Neutrophil (primary cell): ENCODE data around the gene GJA8.
"Not testable (repeated sequence)": the region's sequence is repeated elsewhere in the genome, so short reads cannot be mapped to it uniquely, and the experiment has no call there.

ENCODE experiments used
- H3K27ac ChIP-seq: fragments of 200-600 bp; sonication (generic); 2 replicates; pipeline ENCODE4 v1.5.1; 2016; ENCODE audit warnings: mild to moderate bottlenecking, moderate library complexity
- H3K27me3 ChIP-seq: fragments of 200-600 bp; sonication (generic); 2 replicates; pipeline ENCODE4 v1.6.0; 2016; ENCODE audit warnings: mild to moderate bottlenecking
- H3K36me3 ChIP-seq: fragments of 200-600 bp; sonication (generic); 2 replicates; pipeline ENCODE4 v1.5.1; 2017
- H3K4me1 ChIP-seq, 2 experiments: fragments of 200-600 bp in 1 of 2; sonication (generic) in 1 of 2; 1 replicate in 1 of 2; 2 replicates in 1 of 2; pipeline versions ENCODE4 v1.5.1 to v1.6.1; 2013 to 2016; ENCODE audit warnings: low read depth in 1 of 2, low read length in 1 of 2, mild to moderate bottlenecking in 1 of 2, moderate library complexity in 1 of 2; ENCODE audit not compliant: control insufficient read depth in 1 of 2, insufficient read depth in 1 of 2
- H3K4me3 ChIP-seq, 2 experiments: fragments of 200-600 bp in 1 of 2; sonication (generic) in 1 of 2; 1 replicate in 1 of 2; 2 replicates in 1 of 2; pipeline ENCODE4 v1.5.1; 2013 to 2016; ENCODE audit warnings: low read depth in 1 of 2, low read length in 1 of 2, mild to moderate bottlenecking in 1 of 2, moderate library complexity in 1 of 2
- H3K9me3 ChIP-seq: fragments of 200-600 bp; sonication (generic); 2 replicates; pipeline ENCODE4 v1.5.1; 2016
- TF ChIP-seq, protein P1 (sequence below): fragments of 200-600 bp; sonication (generic); IDR thresholded peaks from 2 replicates; pipeline ENCODE4 v1.5.1; 2016; ENCODE audit warnings: antibody characterized with exemption

The GJA8 gene

GRCh38 chr1:147912553-147912952 is 10.0 kb downstream of the GJA8 start:
- H3K27ac ChIP-seq = no peak overlapping the region
- TF ChIP-seq, protein P1, sequence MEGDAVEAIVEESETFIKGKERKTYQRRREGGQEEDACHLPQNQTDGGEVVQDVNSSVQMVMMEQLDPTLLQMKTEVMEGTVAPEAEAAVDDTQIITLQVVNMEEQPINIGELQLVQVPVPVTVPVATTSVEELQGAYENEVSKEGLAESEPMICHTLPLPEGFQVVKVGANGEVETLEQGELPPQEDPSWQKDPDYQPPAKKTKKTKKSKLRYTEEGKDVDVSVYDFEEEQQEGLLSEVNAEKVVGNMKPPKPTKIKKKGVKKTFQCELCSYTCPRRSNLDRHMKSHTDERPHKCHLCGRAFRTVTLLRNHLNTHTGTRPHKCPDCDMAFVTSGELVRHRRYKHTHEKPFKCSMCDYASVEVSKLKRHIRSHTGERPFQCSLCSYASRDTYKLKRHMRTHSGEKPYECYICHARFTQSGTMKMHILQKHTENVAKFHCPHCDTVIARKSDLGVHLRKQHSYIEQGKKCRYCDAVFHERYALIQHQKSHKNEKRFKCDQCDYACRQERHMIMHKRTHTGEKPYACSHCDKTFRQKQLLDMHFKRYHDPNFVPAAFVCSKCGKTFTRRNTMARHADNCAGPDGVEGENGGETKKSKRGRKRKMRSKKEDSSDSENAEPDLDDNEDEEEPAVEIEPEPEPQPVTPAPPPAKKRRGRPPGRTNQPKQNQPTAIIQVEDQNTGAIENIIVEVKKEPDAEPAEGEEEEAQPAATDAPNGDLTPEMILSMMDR = no peak
- no peaks in the 10 kb centered on the region for H3K9me3 ChIP-seq
- H3K27me3 ChIP-seq = peaks cover 23% of the 10 kb centered on the region
- H3K4me3 ChIP-seq = no peak overlapping the region
- no peaks in the 10 kb centered on the region for H3K4me1 ChIP-seq
- H3K36me3 ChIP-seq = no peaks in the 10 kb centered on the region

- no peak overlapping the region for H3K4me3 ChIP-seq
- H3K36me3 ChIP-seq = no peaks in the 10 kb centered on the region
- H3K4me1 ChIP-seq = no peaks in the 10 kb centered on the region
- no peaks in the 10 kb centered on the region for H3K9me3 ChIP-seq
- TF ChIP-seq, protein P1 = no peak
- H3K27me3 ChIP-seq = peaks cover 24% of the 10 kb centered on the region
- H3K27ac ChIP-seq = no peak overlapping the region
Measured at GRCh38 chr1:147913362-147913942, 10.9 kb downstream of the GJA8 start.

DNA sequence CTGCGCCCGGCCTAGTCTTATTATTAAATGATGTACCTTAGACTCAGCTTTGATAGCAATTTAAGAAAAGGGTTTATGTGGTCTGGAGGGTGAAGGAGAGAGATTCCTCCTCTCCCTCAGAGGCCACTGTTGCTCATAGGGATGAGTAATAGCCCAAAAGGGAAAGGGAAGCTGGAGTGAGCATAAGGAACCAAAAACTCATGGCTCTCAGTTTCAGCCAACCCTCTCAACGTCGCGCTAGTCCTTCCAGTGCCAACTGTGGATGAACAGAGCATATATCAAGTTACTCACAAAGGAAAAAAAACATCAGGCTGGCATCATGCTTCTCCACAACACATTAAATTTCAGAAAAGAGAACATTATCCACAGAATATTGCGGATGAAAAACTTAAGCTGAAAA is 17.3 kb downstream of the GJA8 start:
- H3K27ac ChIP-seq = no peak overlapping the region
- no peak overlapping the region for H3K4me3 ChIP-seq
- H3K36me3 ChIP-seq = no peaks in the 10 kb centered on the region
- peaks cover 27% of the 10 kb centered on the region for H3K27me3 ChIP-seq
- TF ChIP-seq, protein P1 = no peak
- H3K4me1 ChIP-seq = no peaks in the 10 kb centered on the region
- no peaks in the 10 kb centered on the region for H3K9me3 ChIP-seq

GRCh38 chr1:147924813-147925212 is 22.2 kb downstream of the GJA8 start:
- no peaks in the 10 kb centered on the region for H3K36me3 ChIP-seq
- peaks cover 3% of the 10 kb centered on the region for H3K27me3 ChIP-seq
- no peak overlapping the region for H3K4me3 ChIP-seq
- H3K9me3 ChIP-seq = no peaks in the 10 kb centered on the region
- TF ChIP-seq, protein P1 = no peak
- peaks cover 3 to 4% of the 10 kb centered on the region in 2 experiments for H3K4me1 ChIP-seq
- H3K27ac ChIP-seq = no peak overlapping the region

- H3K9me3 ChIP-seq, H3K36me3 ChIP-seq, H3K27me3 ChIP-seq, H3K27ac ChIP-seq, H3K4me3 ChIP-seq, H3K4me1 ChIP-seq: not testable (repeated sequence)
Measured at GRCh38 chr1:147927215-147927614, 24.6 kb downstream of the GJA8 start.

DNA sequence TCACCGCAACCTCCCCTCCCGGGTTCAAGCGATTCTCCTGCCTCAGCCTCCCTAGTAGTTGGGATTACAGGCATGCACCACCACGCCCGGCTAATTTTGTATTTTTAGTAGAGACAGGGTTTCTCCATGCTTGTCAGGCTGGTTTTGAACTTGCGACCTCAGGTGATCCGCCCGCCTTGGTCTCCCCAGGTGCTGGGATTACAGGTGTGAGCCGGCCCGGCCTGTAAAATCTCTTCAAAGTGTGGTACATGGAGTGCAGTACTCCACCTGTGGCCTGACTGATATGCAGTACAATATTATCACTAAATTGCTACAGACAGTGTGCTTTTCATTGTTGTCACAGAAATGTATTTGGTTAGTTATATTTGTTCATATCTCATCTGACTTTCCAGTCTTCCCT is 25.1 kb downstream of the GJA8 start:
- not testable (repeated sequence) for H3K27ac ChIP-seq, H3K36me3 ChIP-seq, H3K4me3 ChIP-seq, H3K4me1 ChIP-seq, H3K9me3 ChIP-seq, H3K27me3 ChIP-seq

DNA sequence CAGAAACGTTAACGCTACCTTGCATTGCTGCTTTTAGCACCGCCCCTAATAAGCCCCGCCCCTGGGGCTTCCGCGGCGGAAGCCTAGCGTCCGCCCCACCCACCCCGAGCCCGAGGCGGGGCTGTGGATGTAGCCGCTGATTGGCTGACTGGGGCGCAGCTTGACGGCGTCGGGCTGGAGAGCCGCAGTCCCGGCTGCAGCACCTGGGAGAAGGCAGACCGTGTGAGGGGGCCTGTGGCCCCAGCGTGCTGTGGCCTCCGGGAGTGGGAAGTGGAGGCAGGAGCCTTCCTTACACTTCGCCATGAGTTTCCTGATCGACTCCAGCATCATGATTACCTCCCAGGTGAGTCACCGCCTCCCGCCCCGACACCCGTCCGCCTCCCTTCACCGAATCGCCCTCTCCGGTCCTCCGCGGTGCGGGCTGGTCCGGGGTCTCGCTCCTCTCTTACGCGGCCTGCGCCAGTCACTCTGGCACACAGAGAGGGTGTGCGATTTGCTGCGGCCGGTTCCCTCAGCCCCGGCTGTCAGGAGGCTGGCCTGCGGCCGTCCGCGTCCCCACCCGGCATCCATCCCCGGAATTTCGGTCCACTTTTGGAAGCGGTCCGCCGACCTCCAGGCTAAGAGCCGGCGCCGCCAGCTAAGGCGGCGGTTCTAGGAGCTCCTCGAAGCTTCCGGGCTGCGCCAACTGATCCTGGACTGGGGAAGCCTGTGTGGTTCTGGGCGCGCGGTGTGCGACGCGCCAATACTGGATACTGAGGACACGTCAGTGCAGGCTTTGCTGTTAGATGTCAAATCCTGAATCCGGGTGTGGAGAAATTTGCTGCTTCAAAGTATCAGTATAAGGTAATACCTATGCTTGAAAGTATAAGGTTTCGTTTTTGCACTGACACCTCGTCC is 25.9 kb downstream of the GJA8 start, which contains the start of gene GPR89B:
Gene GPR89B (plus strand): TSS at position 185 of the 897 bp plus-strand sequence. CDS start 117 bp downstream, at position 302.
- H3K9me3 ChIP-seq, H3K27me3 ChIP-seq, H3K4me1 ChIP-seq, H3K36me3 ChIP-seq: not testable (repeated sequence)
- peak within 1 kb of the TSS; percentile 78 to 81 for H3K4me3 ChIP-seq
- H3K27ac ChIP-seq = peak within 1 kb of the TSS; percentile 39

GRCh38 chr1:147931137-147931536 is 28.5 kb downstream of the GJA8 start:
- not testable (repeated sequence) for H3K4me1 ChIP-seq, H3K27me3 ChIP-seq, H3K9me3 ChIP-seq, H3K27ac ChIP-seq, H3K36me3 ChIP-seq, H3K4me3 ChIP-seq

GRCh38 chr1:147935296-147935695 is 32.7 kb downstream of the GJA8 start:
- not testable (repeated sequence) for H3K27me3 ChIP-seq, H3K36me3 ChIP-seq, H3K4me3 ChIP-seq, H3K27ac ChIP-seq, H3K4me1 ChIP-seq, H3K9me3 ChIP-seq

DNA sequence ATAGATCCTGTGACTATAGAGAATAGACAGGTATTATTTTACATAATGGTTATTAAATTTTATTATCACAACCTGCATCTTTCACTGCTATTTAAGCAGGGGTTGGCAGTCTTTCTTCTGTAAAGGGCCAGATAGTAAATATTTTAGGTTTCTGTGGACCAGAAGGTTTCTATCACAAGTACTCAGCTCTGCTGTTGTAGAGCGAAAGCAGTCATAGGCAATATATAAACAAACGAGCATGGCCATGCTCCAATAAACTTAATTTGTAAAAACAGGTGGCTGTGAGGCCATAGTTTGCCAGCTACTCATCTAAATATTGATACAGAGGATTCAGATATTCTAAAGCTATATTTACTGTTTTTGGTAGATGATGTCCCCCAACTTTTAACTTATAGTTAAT is 37.9 kb downstream of the GJA8 start:
- H3K9me3 ChIP-seq, H3K36me3 ChIP-seq, H3K27me3 ChIP-seq, H3K4me1 ChIP-seq, H3K4me3 ChIP-seq, H3K27ac ChIP-seq: not testable (repeated sequence)
